HepG2 (cell line): ENCODE measurements around the gene TNS1. TPM values are rescaled to one million over a fixed set of nuclear protein-coding genes. Genes with fewer than 3 reads are reported as not detected.

ENCODE experiments used
- ATAC-seq: fragments of 200-7000 bp; cut with Tn5 transposase; 3 replicates; pipeline ENCODE4 v1.9.1; 2020; ENCODE audit warnings: mild to moderate bottlenecking, moderate library complexity
- BruUV-seq: library from RNA; stranded (reverse); fragments of 400-500 nt; replicated peaks from 2 replicates; lab custom pipeline; 2021; lab: Mats Ljungman, UMichigan
- CTCF ChIA-PET: fragments of 300-600 bp; formaldehyde crosslinking; extraction: SDS; loops from one replicate; lab custom pipeline; 2021; ENCODE audit warnings: low total read pairs, inconsistent platforms, low intra/inter-chr PET ratio; lab: Yijun Ruan, JAX
- POLR2A ChIA-PET: fragments of 350-600 bp; sonication (Branson Sonifier 250); formaldehyde crosslinking; loops from one replicate; lab custom pipeline; 2020; ENCODE audit warnings: antibody characterized with exemption, inconsistent platforms; lab: Yijun Ruan, JAX
- DNase-seq: peaks from one replicate; pipeline ENCODE4 v3.0.0-alpha.2; 2015; ENCODE audit warnings: low spot score
- FAIRE-seq: peaks from 3 replicates; lab custom pipeline; 2011; peaks lifted over from hg19 to GRCh38; lab: Jason Lieb, UNC
- H2AFZ ChIP-seq: one replicate; pipeline ENCODE4 v1.6.1; 2011; ENCODE audit warnings: low read length, inconsistent platforms
- H3K27ac ChIP-seq: fragments of 300-600 bp; 3 replicates; pipeline ENCODE4 v1.8.0; 2011; ENCODE audit warnings: mixed run types, mild to moderate bottlenecking, mixed read lengths, low read length, inconsistent platforms; ENCODE audit not compliant: insufficient read depth; ENCODE audit errors: extremely low read length
- H3K27me3 ChIP-seq, 2 experiments: fragments of 200-600 bp in 1 of 2; 2 replicates in 1 of 2; 3 replicates in 1 of 2; pipeline versions ENCODE4 v1.6.0 to v1.8.0; 2011; ENCODE audit warnings: low read length in 2 of 2, mild to moderate bottlenecking in 2 of 2, moderate library complexity in 2 of 2, inconsistent platforms in 1 of 2; ENCODE audit not compliant: insufficient read depth in 2 of 2, control insufficient read depth in 1 of 2
- H3K36me3 ChIP-seq, 2 experiments: fragments of 200-600 bp in 1 of 2; replicated peaks in 1 of 2; 2 replicates in 1 of 2; 3 replicates in 1 of 2; pipeline versions ENCODE4 v1.5.1 to v1.8.0; 2011; ENCODE audit warnings: low read length in 2 of 2, inconsistent platforms in 1 of 2; ENCODE audit not compliant: insufficient read depth in 2 of 2, control insufficient read depth in 1 of 2
- H3K4me1 ChIP-seq: 2 replicates; pipeline ENCODE4 v1.5.1; 2012; ENCODE audit warnings: low read length, inconsistent platforms; ENCODE audit not compliant: insufficient read depth
- H3K4me2 ChIP-seq: 2 replicates; pipeline ENCODE4 v1.6.0; 2011; ENCODE audit warnings: low read depth, low read length, inconsistent platforms
- H3K4me3 ChIP-seq, 3 experiments: fragments of 200-600 bp in 1 of 3; sonication (generic), shearing (Covaris generic) in 1 of 3; replicated peaks in 1 of 3; 2 replicates each; pipeline ENCODE4 v1.5.1; 2011 to 2016; ENCODE audit warnings: low read length in 3 of 3, inconsistent platforms in 2 of 3, low read depth in 2 of 3, mild to moderate bottlenecking in 2 of 3, control low read depth in 1 of 3, mixed read lengths in 1 of 3; ENCODE audit not compliant: insufficient read depth in 1 of 3
- H3K79me2 ChIP-seq: one replicate; pipeline ENCODE4 v1.6.1; 2011; ENCODE audit warnings: low read length, inconsistent platforms; ENCODE audit not compliant: insufficient read depth
- H3K9ac ChIP-seq: 2 replicates; pipeline ENCODE4 v1.6.0; 2011; ENCODE audit warnings: mild to moderate bottlenecking, low read depth, low read length, inconsistent platforms; ENCODE audit not compliant: insufficient read depth
- H3K9me3 ChIP-seq: 2 replicates; pipeline ENCODE4 v1.5.1; 2012; ENCODE audit warnings: mild to moderate bottlenecking, low read length
- H4K20me1 ChIP-seq: 2 replicates; pipeline ENCODE4 v1.6.0; 2011; ENCODE audit warnings: inconsistent platforms, mild to moderate bottlenecking, low read length, moderate library complexity; ENCODE audit not compliant: insufficient read depth
- HMG20B ChIP-seq: conservative IDR thresholded peaks from 2 replicates; pipeline ENCODE4 v1.6.1; 2016; ENCODE audit warnings: missing genetic modification reagents, missing compliant biosample characterization
- MNT ChIP-seq: fragments of 450-650 bp; IDR thresholded peaks from 2 replicates; pipeline ENCODE4 v1.6.1; 2016
- MXD1 ChIP-seq: sonication (generic); formaldehyde crosslinking; IDR thresholded peaks from 2 replicates; pipeline ENCODE4 v1.4.0; 2020; ENCODE audit warnings: mild to moderate bottlenecking, missing genetic modification reagents
- SNRNP70 ChIP-seq: fragments of 200-400 bp; formaldehyde crosslinking; IDR thresholded peaks from 2 replicates; pipeline ENCODE4 v1.6.1; 2017; ENCODE audit warnings: mild to moderate bottlenecking, low read depth, low read length, moderate library complexity
- THAP8 ChIP-seq: sonication (generic); formaldehyde crosslinking; IDR thresholded peaks from 2 replicates; pipeline ENCODE4 v1.5.1; 2020; ENCODE audit warnings: missing genetic modification reagents, mild to moderate bottlenecking, borderline replicate concordance
- ZNF574 ChIP-seq: sonication (generic); formaldehyde crosslinking; IDR thresholded peaks from 2 replicates; pipeline ENCODE4 v1.4.0; 2020; ENCODE audit warnings: missing genetic modification reagents
- ZNF761 ChIP-seq: sonication (generic); formaldehyde crosslinking; conservative IDR thresholded peaks from 2 replicates; pipeline ENCODE4 v1.4.0; 2020; ENCODE audit warnings: mild to moderate bottlenecking, missing genetic modification reagents
- in situ Hi-C: cut with HindIII; loops from 2 replicates; pipeline ENCODE4 v1.10.0; 2017; ENCODE audit warnings: low pct_unique_long_range_greater_than_20kb; ENCODE audit not compliant: extremely low pct_ligation_motif_present
- intact Hi-C: fragments of 100-400 bp; cut with micrococcal nuclease; formaldehyde crosslinking; loops from one replicate; pipeline ENCODE4 v1.10.0; 2022; ENCODE audit not compliant: unreplicated experiment
- polyA plus RNA-seq, 8 experiments: library from polyadenylated mRNA; depleted of rRNA in 3 of 8; stranded (reverse) in 7 of 8; unstranded in 1 of 8; fragments of >200 nt; fragmentation: Illumina TruSeq in 4 of 8; extraction: Trizol in 4 of 8; gene quantifications; 2 replicates each; pipeline versions ENCODE4 v1.2.1 to v1.2.3, GENCODE V29; 2011 to 2016; ENCODE audit warnings: low read depth in 4 of 8, missing spikeins in 1 of 8, mixed read lengths in 1 of 8; ENCODE audit not compliant: insufficient read depth in 1 of 8
- total RNA-seq, 5 experiments: library from RNA; depleted of rRNA; stranded (reverse); fragments of >200 nt; fragmentation: Illumina TruSeq; extraction: Trizol; gene quantifications; 2 replicates each; pipeline ENCODE4 v1.2.3, GENCODE V29; 2016; ENCODE audit warnings: low read depth in 1 of 5

TNS1 gene
- total and polyA plus RNA-seq, 2 of the 13 experiments (the other 11 are each of a cell fraction or from before 2014, with no cell fraction given) = 1.9 to 118 TPM

GRCh38 chr2:217970206-217970605 is 32.6 kb downstream of the TNS1 start:
- ChIA-PET CTCF (no interaction called here), POLR2A (no interaction called here)
- in situ Hi-C loops (no loop called here), intact Hi-C loops (no loop called here)
- Histone ChIP-seq H3K9me3 (no peaks in the 10 kb centered on the region), H3K79me2 (no peaks in the 10 kb centered on the region), H3K4me1 (no peaks in the 10 kb centered on the region), H2AFZ (no peak overlapping the region), H3K27me3 (peaks cover 2 to 23% of the 10 kb centered on the region in 2 experiments; a peak in 2 of 5 replicates), H3K9ac (no peak overlapping the region), H3K36me3 (no peaks in the 10 kb centered on the region), H3K27ac (no peak overlapping the region), H3K4me3 (no peak overlapping the region), H3K4me2 (no peak overlapping the region), H4K20me1 (no peaks in the 10 kb centered on the region)
- TF ChIP-seq MNT = no peak
- no peak for TF ChIP-seq HMG20B (CRISPR knock-in tag)
- no peak for TF ChIP-seq MXD1
- TF ChIP-seq THAP8 (CRISPR knock-in tag) = no peak
- no peak for TF ChIP-seq ZNF761 (CRISPR knock-in tag)
- no peak for TF ChIP-seq ZNF574
- TF ChIP-seq SNRNP70 = no peak
- no TSS peak for BruUV-seq
- FAIRE-seq (no peak), ATAC-seq (no peak), DNase-seq (no peak)
